22Rv1 (cell line): ENCODE results near the gene ZNF827.

Source experiments
- CTCF ChIP-seq: fragments of 450-650 bp; IDR thresholded peaks from 2 replicates; pipeline ENCODE4 v1.5.1; 2017; ENCODE audit warnings: mild to moderate bottlenecking
- ZFX ChIP-seq: fragments of 450-650 bp; IDR thresholded peaks from 2 replicates; pipeline ENCODE4 v1.6.1; 2017; ENCODE audit warnings: antibody characterized with exemption, borderline replicate concordance

- TF ChIP-seq CTCF (no peak), ZFX (no peak)
Measured at GRCh38 chr4:145763399-145763798, 175.2 kb downstream of the ZNF827 start.
